ENCODE results near the gene TCF7L1.

DNA sequence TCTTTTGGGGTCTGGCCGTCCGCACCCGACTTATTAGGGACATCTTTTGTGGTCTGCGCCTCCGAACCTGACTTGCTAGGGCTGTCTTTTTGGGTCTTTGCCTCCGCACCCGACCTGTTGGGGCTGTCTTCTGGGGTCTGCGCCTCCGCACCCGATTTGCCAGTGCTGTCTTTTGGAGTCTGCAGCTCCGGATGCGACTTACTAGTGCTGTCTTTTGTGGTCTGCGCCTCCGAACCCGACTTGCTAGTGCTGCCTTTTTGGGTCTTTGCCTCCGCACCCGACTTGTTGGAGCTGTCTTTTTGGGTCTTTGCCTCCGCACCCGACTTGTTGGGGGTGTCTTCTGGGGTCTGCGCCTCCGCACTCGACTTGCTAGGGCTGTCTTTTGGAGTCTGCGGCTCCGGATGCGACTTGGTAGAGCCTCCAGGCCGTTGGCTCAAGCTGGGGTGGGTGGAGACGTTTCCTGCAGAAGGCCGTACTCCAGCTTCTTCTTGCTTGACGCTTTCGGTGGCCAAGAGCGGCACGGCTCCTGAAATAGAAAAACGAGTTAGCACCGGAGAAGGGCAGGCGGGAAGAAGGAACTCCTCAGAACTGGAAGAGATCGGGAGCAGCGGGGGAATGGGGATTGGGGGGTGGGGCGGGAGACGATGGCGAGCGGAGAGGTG is 194.1 kb downstream of the TCF7L1 start:
- TF ChIP-seq POLR2A (IDR thresholded peaks at IDR 0.05) (no peak), EP300 (IDR thresholded peaks at IDR 0.05; ENCODE audit: low read depth) (no peak), POLR2AphosphoS5 (IDR thresholded peaks at IDR 0.05) (no peak)
- TF ChIP-seq, protein P1, sequence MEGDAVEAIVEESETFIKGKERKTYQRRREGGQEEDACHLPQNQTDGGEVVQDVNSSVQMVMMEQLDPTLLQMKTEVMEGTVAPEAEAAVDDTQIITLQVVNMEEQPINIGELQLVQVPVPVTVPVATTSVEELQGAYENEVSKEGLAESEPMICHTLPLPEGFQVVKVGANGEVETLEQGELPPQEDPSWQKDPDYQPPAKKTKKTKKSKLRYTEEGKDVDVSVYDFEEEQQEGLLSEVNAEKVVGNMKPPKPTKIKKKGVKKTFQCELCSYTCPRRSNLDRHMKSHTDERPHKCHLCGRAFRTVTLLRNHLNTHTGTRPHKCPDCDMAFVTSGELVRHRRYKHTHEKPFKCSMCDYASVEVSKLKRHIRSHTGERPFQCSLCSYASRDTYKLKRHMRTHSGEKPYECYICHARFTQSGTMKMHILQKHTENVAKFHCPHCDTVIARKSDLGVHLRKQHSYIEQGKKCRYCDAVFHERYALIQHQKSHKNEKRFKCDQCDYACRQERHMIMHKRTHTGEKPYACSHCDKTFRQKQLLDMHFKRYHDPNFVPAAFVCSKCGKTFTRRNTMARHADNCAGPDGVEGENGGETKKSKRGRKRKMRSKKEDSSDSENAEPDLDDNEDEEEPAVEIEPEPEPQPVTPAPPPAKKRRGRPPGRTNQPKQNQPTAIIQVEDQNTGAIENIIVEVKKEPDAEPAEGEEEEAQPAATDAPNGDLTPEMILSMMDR (IDR thresholded peaks at IDR 0.05): no peak
